ENCODE data around the gene SCTR. TPM values are rescaled to one million over a fixed set of nuclear protein-coding genes. Genes with fewer than 3 reads are reported as not detected.

Gene SCTR
- not detected for total RNA-seq

DNA sequence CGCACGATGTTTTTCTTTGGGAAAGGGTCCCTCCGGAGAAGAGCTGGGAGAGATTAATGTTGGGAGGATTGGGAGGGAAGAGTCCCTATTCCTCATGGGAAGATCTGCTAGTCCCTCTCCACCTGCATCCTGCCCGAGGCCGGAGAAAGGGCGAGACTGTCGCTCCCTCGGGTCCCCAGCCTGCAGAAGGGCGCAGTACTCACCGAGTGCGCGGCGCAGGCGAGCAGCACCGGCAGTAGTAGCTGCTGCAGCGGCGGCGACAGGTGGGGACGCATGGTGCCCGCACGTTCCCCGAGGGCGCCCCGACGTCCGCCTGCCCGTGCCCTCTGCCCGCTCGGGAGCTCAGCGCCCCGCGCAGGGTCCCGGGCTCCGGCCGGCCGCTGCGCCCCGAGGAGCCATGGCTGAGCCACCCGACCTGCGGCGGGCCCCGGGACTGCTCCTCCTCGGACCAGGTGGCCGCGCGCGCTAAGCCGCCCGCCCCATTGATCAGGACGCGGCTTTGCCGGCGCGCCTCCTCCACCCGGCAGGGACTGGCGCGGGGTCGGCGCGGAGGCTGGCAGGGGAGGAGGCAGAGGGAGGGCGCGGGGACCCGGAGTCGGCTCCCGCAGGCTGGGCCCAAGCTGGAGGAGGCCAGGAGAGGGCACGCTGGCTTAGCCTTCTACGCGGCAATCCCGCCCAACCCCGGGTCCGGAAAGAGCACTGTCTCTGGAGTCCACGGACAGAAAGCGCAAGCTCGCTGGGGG lies at the start of gene SCTR:
SCTR (minus strand) TSS at position 532 of the 743 bp plus-strand sequence; CDS start at position 275, 257 bp downstream.
- no peaks in the 10 kb centered on the region for H3K36me3 Mint-ChIP-seq
- DNase-seq (ENCODE audit: low spot score in 2 of 2) (no peak), ATAC-seq (no peak)
- no peak within 1 kb of the TSS for H3K27ac Mint-ChIP-seq
- no peaks in the 10 kb centered on the region for H3K9me3 Mint-ChIP-seq

GRCh38 chr2:119567292-119567691 lies 43.0 kb upstream of the SCTR start:
- ATAC-seq = no peak
- peaks cover 3 to 10% of the 10 kb centered on the region in 2 donors for H3K9me3 Mint-ChIP-seq
- no peaks in the 10 kb centered on the region for H3K36me3 Mint-ChIP-seq
- H3K27ac Mint-ChIP-seq = no peak overlapping the region
- no peak for DNase-seq (ENCODE audit: low spot score in 2 of 2)

DNA sequence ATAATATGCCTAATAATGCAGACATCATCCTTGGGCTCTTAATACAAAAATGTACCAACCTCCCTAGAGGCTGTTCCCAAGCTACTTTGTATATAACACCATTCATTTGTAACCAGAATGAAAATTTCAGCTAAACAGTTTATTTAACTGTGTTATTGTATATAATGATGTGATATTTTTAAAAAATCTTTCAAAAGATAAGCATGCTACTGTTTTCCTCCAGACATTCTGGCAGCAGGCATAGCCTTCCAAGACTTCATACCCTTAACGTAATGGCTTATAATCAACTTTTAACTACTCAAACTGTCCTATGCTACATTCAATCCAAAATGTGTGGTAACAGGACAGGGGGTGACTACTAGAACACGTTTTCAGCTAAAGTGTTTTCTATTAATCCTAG lies 41.2 kb upstream of the SCTR start:
- Mint-ChIP-seq H3K9me3 (peaks cover 3 to 10% of the 10 kb centered on the region in 2 donors), H3K36me3 (no peaks in the 10 kb centered on the region), H3K27ac (no peak overlapping the region)
- no peak for DNase-seq (ENCODE audit: low spot score in 2 of 2)
- no peak for ATAC-seq

DNA sequence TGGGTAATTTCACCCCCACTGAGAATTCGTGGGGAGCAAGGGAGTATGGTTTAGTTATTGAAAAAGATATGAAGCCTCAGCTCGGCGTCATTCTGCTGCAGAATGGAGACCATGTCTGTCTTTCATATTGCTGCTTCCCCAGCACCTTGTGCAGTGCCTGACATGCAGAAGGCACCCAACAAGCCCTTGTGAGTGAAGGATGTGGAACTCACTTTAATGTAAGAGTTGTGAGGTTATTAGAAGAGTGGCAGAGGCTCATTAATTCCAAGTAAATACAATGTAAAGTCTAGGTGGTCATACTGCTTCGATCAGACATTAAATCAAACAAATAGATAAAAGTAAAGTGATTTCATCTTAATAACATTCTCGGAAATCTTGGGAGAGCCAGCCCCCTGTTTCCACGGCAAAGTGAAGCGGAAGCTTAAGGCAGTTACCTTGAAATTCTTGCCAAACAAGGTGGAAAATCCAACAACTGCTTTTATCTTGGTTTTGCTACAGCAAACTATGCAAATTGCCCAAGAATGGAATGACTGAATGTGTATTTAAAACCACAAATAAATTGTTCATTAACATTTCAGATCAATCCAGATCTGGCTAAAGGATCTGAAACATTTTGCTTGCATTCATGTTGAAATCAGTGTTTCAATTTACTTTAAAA lies 29.5 kb upstream of the SCTR start:
- H3K36me3 Mint-ChIP-seq = no peaks in the 10 kb centered on the region
- no peak overlapping the region for H3K27ac Mint-ChIP-seq
- ATAC-seq (no peak), DNase-seq (ENCODE audit: low spot score in 2 of 2) (no peak)
- H3K9me3 Mint-ChIP-seq = no peaks in the 10 kb centered on the region

DNA sequence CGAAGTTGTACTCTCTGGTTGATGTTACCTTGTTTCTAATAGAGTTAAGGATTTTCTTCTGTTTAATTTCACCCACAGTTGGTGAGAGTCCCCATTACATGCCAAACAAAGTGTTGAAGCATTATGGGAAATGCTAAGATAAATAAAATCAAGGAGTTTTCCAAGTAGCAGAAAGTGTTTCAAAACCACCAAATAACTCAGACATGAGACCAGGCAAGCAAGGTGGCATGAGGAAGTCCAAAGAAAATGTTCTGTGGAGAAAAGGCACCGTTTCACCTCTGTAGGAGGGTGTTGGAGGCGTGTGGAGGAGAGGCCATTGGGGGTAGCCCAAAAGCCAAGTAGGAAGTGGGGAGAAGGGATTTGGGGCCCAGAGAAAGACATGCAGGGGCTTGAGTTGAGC lies 28.6 kb upstream of the SCTR start:
- Mint-ChIP-seq H3K36me3 (no peaks in the 10 kb centered on the region), H3K27ac (no peak overlapping the region), H3K9me3 (no peaks in the 10 kb centered on the region)
- ATAC-seq (no peak), DNase-seq (ENCODE audit: low spot score in 2 of 2) (no peak)

GRCh38 chr2:119550856-119551255 lies 26.6 kb upstream of the SCTR start:
- H3K27ac Mint-ChIP-seq = no peak overlapping the region
- H3K9me3 Mint-ChIP-seq = no peaks in the 10 kb centered on the region
- DNase-seq (ENCODE audit: low spot score in 2 of 2) = no peak
- no peak for ATAC-seq
- no peaks in the 10 kb centered on the region for H3K36me3 Mint-ChIP-seq

DNA sequence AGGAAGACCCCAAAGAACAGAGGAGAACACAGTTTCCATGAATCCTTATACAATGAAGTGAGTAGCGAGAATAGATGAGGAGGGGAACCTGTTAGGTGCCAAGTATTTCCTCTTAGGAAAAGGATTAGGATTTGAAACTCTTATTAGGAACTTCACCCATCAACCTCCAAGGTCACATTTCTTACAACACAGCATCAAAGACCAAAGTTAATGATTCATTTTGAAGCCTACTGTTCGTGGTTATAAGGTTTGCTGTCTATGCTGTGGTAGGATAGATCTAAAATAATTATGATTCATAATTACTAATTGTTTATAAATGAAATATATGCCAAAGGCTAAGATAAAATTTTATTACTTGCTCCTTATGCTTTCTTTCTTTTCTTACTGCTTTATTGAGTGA lies 26.1 kb upstream of the SCTR start:
- ATAC-seq = no peak
- no peak for DNase-seq (ENCODE audit: low spot score in 2 of 2)
- no peaks in the 10 kb centered on the region for H3K9me3 Mint-ChIP-seq
- H3K36me3 Mint-ChIP-seq = no peaks in the 10 kb centered on the region
- no peak overlapping the region for H3K27ac Mint-ChIP-seq

DNA sequence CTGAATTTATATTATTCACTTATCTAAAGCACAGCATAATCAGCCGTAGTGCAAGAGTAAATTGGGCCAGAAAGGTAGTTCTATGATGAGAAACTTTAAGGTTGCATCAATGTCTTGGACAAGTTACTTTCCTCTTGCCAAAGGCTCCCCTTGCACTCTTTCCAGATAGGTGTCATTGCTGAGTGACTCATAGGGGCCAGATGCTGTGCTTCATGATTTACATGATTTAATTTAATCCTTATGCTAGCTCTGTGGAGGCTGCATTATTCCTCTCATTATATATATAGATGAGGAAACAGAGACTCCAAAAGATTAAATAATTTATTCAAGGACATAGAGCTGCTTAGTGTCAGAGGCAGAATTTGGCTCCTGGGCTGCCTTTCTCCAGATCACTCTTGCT lies 25.0 kb upstream of the SCTR start:
- H3K36me3 Mint-ChIP-seq = no peaks in the 10 kb centered on the region
- H3K9me3 Mint-ChIP-seq = no peaks in the 10 kb centered on the region
- no peak overlapping the region for H3K27ac Mint-ChIP-seq
- ATAC-seq (no peak), DNase-seq (ENCODE audit: low spot score in 2 of 2) (no peak)

DNA sequence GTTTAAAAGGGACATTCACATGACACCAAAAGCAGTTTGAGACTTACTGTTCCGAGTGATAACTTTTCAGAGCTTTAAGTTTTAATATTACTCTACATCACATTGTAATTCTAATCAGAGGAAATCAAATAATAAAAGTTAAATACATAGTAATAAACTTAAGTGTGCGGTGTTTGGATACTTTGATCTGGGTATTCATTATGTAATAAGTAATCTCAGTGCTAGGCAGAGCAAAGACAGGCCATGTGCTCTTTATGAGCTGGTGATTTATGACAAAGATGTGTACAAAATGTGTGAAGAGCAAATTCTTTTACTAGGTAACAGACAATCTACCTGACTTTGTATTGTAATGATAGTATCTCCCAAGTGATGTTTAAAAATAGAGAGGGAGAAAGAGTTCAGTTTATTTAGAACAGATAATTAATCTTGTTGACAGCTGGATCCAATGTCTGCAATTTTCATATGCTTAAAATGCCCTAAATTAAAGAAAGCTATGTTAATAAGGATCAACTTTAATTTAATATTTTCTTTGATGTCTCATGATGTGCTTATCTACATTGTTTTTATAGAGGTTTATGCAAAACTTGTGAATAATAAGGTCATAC lies 24.3 kb upstream of the SCTR start:
- peaks cover 0 to under 1% of the 10 kb centered on the region in 2 donors for H3K36me3 Mint-ChIP-seq
- no peak for ATAC-seq
- DNase-seq (ENCODE audit: low spot score in 2 of 2) = no peak
- no peak overlapping the region for H3K27ac Mint-ChIP-seq
- H3K9me3 Mint-ChIP-seq = no peaks in the 10 kb centered on the region

DNA sequence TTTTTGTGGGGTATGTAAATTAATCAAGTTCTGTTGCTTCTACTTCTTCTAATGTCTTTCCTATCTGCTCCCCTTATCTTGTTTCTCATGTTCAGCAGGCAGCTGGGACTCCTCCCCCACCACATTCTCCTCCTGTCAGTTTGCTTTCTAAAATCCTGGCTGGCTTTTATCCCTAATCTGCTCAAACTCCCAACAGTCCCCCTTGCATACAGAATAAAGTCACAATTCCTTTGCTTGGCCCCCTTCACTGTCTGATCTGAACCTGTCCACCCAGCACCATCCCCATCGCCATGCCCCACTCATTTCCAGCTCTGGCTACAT lies 22.1 kb upstream of the SCTR start:
- no peak overlapping the region for H3K27ac Mint-ChIP-seq
- DNase-seq (ENCODE audit: low spot score in 2 of 2) = no peak
- no peak for ATAC-seq
- peaks cover 0 to 8% of the 10 kb centered on the region in 2 donors for H3K36me3 Mint-ChIP-seq
- no peaks in the 10 kb centered on the region for H3K9me3 Mint-ChIP-seq

DNA sequence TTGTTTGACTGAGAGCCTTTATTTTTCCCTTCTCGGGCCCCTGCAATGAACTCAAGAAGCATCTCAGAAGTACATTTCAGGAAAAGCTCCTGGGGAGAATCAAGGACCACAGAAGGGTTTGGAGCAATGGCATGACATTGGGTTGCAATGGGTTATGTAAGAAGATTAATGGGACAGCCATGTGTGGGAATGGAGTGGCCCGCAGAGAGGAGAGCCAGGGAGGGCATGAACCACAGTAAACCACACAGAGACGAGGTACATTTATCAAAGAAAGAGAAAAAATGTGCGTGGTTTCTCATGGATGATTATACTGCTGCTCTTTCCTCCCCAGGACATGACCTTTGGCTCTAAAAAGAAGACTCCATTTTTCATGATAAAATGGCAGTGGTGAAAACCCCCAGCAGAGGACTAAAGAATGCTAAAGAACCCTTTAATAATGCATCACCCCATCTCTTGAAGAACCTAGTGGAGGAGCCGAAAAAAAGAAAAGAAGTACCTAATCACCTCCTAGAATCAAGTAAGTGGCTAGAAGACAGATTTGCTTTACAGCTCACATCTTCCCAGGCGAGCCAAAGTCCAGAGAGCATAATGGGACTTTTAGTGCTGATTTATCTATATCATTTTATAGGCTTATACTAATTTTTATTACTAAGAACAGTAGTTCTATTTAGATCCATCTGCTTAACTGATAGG lies 21.6 kb upstream of the SCTR start:
- Mint-ChIP-seq H3K9me3 (no peaks in the 10 kb centered on the region), H3K27ac (no peak overlapping the region), H3K36me3 (peaks cover 0 to 8% of the 10 kb centered on the region in 2 donors)
- no peak for ATAC-seq
- DNase-seq (ENCODE audit: low spot score in 2 of 2) = no peak

GRCh38 chr2:119544939-119545475 lies 20.7 kb upstream of the SCTR start:
- DNase-seq (ENCODE audit: low spot score in 2 of 2) (no peak), ATAC-seq (no peak)
- Mint-ChIP-seq H3K36me3 (peaks cover 0 to 13% of the 10 kb centered on the region in 2 donors), H3K9me3 (no peaks in the 10 kb centered on the region), H3K27ac (no peak overlapping the region)

DNA sequence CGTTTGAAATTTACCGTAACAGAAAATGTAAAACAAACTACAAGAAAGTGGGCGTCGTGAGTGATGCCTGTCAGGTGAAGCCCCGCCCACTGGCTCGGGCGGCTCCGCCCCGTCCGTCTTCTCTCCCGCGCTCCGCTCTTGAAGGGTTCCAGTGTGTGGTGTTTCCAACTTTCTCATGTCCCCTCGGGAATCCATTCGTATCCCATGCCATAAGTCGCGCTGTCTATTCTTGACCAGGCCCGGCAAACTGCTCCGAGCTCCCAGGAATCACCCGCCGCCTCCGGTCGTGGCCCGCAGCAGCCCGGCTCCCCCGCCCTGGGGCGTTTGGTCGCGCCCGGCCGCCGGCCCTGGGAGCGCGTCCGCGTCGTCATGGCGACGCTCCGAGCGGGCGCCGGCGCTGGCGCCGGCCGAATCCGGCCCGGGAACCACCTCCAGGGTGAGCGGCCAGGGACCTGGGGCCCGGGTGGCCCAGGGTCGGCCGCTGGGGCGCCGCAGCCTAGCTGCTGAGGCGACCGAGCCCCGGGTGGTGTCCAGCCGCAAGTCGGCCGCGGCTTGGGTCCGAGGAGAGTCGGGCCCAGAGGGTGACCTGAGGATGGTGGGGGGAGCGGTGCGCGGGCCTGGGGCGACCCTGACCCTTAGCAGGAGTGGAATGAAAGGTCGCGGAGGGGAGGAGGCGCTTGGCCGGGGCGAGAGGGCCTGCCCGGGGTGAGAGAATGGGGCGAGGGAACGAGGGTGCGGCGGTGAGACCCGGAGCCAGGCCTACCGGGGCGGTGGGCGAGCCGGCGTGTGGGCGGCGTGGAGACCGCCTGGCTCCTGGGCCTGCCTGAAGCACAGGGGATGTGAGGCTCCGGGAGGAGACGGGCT lies 20.0 kb upstream of the SCTR start, which contains the start of gene CFAP221:
CFAP221 (plus strand) TSS at position 375 of the 864 bp plus-strand sequence. CDS start 1,683 bp downstream, outside the sequence.
- peaks cover 0 to 13% of the 10 kb centered on the region in 2 donors for H3K36me3 Mint-ChIP-seq
- H3K9me3 Mint-ChIP-seq = no peaks in the 10 kb centered on the region
- ATAC-seq (peak; percentile 69 to 91), DNase-seq (ENCODE audit: low spot score in 2 of 2) (peak in 1 of 2 donors; percentile 69)
- H3K27ac Mint-ChIP-seq = no peak within 1 kb of the TSS

- ATAC-seq (no peak), DNase-seq (ENCODE audit: low spot score in 2 of 2) (no peak)
- Mint-ChIP-seq H3K36me3 (peaks cover 0 to 13% of the 10 kb centered on the region in 2 donors), H3K9me3 (no peaks in the 10 kb centered on the region), H3K27ac (no peak overlapping the region)
Observed at GRCh38 chr2:119541476-119541875, 17.2 kb upstream of the SCTR start.

DNA sequence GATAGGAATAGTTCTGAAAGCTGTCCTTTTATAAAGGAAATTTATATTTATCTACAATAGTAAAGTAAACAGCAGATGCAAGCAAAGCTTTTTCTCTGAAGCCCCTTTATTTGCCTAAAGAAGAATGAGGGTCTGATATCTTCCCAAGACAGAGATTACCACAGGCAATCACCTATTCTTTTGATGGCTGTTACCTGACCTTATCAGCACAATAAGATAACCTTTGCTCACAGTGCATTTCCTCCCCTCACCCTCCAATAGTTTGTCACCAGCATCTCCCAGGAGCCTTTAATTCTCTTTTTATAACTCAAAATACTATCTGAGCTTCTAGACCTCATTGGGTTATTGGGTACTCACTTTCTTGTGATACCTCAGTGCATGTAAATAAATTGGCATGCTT lies 13.5 kb upstream of the SCTR start:
- Mint-ChIP-seq H3K27ac (no peak overlapping the region), H3K36me3 (peaks cover 4 to 6% of the 10 kb centered on the region in 2 donors), H3K9me3 (peaks cover 10 to 12% of the 10 kb centered on the region in 2 donors)
- DNase-seq (ENCODE audit: low spot score in 2 of 2) = no peak
- ATAC-seq = no peak

DNA sequence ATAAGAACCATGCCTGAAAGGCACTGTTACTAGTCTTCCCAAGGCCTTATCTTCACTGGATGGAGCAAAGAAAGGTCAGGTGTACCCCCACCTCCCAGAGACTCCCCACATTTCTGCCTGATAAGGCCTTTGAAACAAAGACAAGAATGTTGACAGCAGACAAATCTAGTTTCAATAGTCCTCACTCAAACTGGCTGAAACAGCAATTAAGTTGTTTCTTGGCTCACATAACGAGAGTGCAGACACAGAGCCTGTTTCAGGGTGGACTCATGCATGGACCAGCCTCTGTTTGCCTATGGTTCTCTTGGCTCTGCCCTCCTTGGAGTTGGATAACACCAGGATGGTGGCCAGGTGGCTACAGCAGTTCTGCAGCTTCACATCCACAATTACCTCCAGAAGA lies 12.4 kb upstream of the SCTR start:
- DNase-seq (ENCODE audit: low spot score in 2 of 2) (no peak), ATAC-seq (no peak)
- H3K36me3 Mint-ChIP-seq = peaks cover 4 to 14% of the 10 kb centered on the region in 2 donors
- H3K27ac Mint-ChIP-seq = no peak overlapping the region
- peaks cover 14 to 22% of the 10 kb centered on the region in 2 donors for H3K9me3 Mint-ChIP-seq

Measured in activated naive CD4-positive, alpha-beta T cell treated with anti-CD3 and anti-CD28 coated beads, Interleukin-2, amount 50 U/mL, for 72 hours (primary cell).